ENCODE data around the gene SFXN5. TPM values are rescaled to one million over a fixed set of nuclear protein-coding genes. Genes with fewer than 3 reads are reported as not detected.

SFXN5 gene
- total RNA-seq, 1 donor from 2014 or later, result 12.2 TPM

DNA sequence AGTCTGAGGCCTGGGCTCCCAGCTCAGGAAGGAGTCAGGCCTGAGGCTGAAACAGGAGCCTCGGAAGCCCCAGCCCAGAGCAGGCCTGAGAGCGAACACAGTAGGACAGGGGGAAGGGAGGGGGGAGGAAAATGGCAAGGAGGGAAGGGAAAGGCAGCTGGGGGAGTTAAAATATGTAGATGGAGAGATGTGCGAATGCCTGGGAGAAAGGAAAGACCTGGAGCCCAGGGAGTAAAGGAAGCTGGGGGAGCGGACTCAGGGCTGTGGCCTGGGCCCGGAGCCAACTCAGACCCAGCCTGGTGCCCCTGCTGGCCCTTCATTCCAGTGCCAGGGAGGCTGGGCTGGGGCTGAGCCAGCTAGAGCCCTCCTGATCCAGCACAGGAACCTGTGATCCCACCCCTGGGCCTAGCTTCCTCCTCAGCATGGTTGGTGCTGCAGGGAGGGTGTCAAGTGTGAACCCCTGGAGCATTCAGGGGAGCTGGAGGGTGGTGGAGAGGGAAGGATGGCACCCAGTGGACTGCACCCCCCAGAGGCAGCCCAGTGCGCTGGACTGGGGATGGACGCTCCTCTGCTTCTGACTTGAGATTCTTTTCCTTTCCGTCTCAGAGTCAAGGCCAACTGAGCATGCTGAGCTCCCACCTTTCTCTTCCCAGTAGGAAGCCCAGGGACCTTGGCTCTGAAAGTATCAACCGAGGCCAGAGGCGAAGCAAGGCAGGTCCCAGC, 107.9 kb downstream of the SFXN5 start:
- no peak for DNase-seq (ENCODE audit: low spot score in 2 of 2)
- no peak for FAIRE-seq

DNA sequence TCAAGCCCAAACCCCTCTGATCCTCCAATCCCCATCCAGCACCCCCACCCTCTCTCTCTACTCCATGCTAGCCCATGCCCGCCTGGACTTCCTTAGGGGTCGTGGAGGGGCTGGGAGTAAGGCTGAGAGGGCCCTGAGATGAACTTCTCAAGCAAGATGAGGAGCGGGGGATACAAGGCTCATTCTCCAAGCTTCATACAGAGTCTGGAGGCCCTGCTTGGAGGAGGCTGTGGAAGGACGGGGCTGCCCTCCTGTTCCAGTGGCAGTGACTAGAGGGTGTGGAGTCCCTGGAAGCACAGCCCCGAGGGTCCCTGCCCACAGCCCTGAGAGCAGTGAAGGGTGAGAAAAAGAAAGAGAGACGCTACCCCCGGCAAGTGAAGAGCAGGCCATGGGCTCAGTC, 108.6 kb downstream of the SFXN5 start:
- DNase-seq (ENCODE audit: low spot score in 2 of 2) (no peak), FAIRE-seq (no peak)

DNA sequence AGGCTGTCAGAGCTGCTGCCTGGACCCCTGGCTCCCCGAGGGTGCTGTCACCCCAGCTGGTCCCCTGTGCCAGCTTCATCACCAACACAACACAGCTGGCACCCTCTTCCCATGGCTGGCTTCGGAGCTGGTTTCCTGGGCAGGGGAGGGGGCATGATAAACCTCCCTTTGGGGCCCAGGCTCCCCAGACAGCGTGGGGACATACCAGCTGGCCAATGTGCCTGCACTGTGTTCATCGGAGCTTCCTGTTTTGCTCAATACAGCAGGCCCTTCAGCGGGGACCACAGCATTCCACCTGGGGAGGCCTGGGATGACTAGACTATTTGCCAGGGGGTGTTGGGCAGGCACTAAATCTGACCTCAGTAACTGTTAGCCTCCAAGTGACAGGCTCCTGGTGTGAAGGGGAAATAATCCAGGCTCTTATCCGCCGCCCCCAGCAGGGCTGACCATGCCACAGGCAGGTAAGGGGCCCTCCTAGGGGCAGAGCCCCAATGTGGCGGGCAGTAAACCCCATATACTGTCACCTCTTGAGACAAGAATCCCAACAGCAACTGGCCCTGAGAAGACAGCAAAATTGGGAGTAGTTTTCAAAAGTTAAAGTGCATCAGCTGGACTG, 109.6 kb downstream of the SFXN5 start:
- no peak for FAIRE-seq

DNA sequence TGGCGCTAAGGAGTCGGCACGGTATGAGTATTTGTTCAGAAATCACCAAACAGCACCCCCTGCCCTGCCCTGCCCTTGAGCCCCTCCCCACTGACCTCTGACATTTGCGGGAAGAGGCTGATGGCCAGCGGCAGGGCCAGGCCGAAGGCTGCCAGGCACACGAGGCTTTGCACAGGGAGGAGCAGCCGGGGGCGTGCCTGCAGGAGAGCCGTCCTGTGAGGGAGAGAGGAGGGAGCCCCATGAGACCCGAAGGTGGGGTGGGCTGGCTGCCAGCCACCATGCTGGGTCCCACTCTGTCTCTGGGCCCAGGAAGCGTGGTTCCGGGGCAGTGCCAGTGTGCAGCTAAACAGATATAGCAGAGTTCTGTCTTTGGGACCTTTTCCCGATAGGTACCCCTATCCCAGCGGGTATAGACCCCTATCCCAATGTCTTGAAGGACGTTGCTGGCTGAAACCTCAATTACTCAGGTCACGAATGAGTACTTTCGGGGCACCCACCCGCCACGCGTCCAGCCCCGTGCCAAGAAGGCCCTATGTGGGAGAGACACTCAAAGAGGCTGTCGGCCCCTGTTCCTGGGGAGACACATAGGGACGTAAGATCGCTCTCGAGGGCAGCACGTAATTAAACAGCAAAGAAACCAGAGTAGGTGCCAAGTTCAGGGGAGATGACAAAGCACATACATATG, 110.3 kb downstream of the SFXN5 start:
- DNase-seq (ENCODE audit: low spot score in 2 of 2) (no peak), FAIRE-seq (no peak)

More for the DNA sequence above, 109.6 kb downstream of the SFXN5 start:
- no peak for DNase-seq (ENCODE audit: low spot score in 2 of 2)

DNA sequence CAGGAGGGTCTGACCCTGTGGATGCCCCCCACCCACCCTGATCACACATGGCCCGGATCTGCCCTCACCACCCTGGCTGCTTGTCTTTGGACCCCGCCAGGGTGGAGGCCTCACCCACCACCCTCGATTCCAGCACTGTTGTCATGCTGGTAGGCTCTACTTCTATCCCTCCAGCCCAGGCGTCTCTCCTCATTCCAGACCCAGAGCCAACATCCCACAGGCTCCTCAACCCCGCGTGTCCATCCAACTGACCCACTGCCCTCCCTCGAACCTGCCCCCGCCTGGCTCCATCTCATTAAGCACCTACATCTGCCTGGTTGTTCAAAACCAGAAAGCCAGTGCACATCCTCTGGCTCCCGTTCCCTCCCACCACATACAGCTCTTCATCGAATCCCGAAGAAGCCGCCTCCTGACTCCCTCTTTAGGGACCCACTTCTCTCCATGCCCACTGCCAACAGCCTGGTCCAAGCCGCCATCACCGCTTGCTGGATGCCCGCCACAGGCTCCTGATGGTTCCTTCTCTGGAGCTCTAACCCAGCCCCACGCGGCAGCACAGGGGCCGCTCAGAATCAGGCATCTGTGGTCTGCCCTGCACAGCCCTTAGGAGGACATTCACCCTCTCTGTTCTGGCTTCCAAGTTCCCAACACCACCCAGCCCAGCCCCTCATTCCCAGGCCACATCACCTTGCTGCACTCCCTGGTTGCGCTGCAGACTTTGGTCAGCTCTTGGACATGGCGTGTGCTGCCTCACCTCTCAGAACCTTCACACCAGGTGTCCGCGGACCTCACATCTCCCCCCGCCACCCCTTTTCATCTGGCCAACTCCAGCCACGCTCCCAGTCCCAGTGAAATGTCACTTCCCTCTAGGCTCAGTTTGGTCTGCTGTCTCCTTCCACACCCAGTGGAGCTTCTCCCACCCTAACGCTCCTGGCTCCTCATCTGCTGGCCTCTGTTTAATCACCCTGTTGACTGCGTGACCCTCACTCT, 111.2 kb downstream of the SFXN5 start:
- FAIRE-seq, result no peak
- DNase-seq (ENCODE audit: low spot score in 2 of 2), result no peak

DNA sequence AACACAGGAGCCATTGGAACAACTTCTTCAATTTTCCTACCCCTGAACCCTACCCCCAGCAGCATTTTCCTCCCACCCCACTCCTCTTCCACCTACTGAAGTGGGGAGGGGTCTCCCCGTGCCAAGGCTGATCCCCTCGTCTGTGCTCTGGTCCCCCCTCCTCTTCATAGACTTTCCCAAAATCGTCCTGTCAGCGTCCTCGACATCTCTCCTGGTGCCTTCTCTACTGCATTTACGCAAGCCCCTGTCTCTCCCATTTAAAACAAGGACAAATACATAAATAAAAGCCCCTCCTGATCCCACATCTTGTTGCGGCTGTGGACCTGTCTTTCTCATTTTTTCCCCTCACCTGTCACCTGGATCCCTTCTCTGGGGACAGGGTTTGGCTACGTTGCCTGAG, 112.0 kb downstream of the SFXN5 start:
- FAIRE-seq, result no peak
- no peak for DNase-seq (ENCODE audit: low spot score in 2 of 2)

DNA sequence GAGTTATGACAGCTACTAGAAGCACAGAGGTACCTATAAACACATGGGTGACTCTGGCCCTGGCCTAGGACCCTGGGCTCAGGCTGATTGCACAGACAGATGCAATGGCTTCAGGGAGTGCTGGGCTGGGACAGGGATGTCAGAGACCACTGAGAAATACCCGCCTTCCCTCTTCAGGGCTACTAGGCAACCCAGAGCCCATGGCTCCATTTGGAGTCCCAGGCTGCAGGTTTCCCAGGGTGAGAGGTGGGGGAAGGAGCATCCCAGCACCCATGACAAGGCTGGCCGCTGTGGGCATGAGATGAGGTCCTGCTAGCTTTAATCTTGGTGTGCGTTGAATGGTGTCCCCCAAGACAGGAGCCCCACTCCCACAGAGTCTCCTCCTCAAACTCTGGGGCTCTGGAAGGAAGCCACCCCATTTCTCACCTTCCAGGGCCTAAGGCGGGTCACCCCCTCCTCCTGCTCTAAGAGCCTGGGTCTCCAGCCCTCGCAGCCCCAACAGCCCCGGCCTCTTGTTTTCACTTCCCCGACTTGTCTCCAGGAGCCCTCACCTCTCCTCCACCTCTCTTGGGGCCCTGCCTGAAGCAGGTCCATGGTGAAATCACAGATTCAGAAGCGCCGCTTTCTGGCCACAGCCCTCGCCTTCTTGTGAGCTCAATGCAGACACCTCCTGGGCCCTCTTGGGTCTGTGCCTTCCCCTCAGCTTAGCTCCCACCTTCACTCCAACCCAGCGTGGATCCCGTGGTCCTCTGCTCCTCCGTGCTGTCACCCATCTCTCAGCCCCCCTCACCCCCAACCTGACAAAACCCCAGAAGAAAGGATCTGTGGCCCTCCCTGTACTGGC, 112.7 kb downstream of the SFXN5 start:
- DNase-seq (ENCODE audit: low spot score in 2 of 2) (no peak), FAIRE-seq (no peak)

DNA sequence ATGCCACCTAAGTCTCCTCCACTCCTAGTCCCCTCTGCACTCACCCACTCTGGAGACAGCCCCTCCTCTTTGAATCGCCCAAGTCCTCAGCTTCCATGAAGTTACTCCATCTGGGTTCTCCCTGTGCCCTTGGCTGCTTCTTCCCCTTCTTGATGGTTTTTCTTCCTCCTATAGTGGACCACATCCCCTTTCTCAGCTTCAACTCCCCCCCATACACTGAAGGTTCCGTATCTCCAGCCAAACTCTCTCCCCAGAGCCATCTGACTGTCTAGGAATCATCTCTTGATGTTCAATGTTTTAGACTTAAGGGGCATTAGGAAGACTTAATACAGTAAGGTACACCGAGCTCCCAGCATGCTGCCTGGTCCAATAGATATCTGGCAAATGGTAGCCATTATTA, 114.6 kb downstream of the SFXN5 start:
- FAIRE-seq, result no peak
- peak in 1 of 2 donors; percentile 39 for DNase-seq (ENCODE audit: low spot score in 2 of 2)

DNA sequence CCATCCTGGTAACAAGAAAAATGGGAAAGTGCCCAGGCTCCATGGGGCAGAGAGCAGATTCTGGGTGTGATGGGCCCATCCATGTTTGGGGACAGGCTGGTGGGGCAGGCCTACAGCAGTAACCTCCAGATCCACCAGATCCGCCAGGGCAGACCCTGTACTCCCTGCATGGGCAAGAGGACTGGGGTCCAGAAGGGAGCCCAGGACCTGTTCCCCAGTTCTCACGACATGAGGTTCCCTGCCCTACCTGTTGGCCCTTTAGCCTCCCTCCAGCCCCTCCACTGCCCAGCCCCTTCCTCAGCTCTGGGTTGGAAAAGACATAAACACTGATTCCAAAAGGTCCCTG, 115.5 kb downstream of the SFXN5 start:
- FAIRE-seq (no peak), DNase-seq (ENCODE audit: low spot score in 2 of 2) (no peak)

DNA sequence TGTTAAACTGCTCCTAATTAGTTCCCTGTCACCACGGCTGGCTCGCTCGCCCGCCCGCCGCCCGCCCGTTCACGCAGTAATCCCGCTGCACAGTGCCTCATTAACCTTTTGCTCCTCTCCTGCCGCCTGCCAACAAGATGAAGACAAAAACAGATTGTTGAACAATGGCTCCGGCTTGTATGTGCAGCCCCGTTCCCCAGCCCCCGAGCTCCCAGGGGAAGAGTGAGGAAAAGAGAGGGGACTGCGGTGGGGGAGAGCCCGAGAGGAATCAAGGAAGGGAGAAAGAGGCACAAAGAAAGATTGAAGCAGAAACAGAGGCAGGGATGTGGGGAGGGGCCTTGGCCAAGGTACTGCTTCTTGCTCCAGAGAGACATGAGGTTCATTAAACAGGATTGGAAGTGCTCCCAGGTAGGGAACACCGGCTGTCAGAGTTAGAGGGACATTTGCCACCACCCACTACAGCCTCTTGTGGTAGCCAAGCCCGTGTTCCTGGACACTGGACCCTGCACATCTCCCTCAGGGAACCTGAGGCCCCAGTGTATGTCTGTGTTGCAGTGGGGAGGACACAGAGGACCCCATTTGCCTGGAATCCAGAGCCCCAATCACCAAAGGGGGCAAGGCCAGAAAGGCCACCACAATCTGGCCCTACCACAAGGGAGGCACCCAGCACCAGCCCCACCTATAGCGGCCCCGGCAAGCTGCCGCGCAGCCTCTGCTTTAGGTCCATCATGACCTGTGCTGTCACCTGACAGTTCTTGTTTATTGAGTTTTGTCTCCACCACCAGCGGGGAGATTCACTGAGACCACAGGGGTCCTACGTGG, 116.1 kb downstream of the SFXN5 start:
- DNase-seq (ENCODE audit: low spot score in 2 of 2), result no peak
- FAIRE-seq, result no peak

DNA sequence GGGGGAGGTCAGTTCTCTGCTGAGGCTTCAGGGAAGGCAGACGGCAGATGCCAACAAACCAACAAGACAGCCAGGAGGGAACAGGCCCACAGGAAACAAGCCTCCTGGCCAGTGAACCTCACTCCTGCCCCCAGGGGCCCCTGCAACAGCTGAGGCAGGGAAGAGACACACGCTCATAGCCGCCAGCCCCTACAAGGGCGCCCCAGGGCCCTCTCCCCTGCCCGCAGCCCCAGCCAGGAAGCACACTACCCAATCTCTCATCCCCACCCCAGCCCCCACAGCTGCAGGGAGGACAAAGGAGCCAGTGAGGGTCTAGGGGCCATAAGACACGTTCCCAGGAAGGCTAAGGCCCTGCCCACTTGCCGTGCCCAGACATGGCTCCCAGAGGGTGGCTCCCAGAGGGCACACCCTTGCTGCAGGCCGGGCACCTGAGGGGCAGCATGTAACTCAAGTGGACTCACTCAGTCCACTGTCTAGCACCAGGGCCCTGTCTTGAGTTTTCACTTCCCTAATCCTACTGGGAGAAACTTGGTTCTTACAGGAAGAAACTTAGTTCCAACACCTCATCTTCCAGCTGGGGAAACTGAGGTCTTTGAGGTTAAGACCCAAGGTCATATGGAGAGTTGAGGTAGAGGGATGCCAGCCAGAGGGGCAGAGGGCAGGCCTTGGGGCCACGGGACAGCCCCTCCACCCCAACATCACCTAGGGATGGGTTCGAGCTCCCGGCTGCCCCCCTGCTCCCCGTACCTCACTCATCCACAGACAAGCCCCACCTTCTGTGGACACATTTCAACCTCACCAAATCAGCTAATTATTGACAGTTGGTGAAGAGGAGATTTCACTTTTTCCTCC, 116.9 kb downstream of the SFXN5 start:
- no peak for DNase-seq (ENCODE audit: low spot score in 2 of 2)
- FAIRE-seq, result no peak

DNA sequence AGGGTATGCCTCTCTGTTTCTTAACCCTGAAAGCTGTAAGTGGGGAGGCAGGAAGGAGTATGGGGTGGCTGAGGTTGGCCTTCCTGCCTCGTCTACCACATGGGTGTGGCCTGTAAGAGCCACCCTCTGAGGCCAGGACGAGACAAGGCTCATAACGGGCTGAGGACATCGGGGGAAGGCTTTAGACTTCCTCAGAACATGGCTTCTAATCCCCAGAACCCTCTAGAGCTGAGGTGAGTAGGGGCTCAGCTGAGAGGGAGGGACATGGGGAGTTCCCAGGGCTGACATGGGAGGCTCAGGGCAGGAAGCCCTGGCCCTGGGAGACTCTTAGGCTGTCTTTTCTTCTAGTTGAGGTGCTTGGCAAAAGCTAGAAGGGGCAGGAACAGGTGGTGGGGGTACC, 117.5 kb downstream of the SFXN5 start:
- FAIRE-seq, result no peak
- no peak for DNase-seq (ENCODE audit: low spot score in 2 of 2)

DNA sequence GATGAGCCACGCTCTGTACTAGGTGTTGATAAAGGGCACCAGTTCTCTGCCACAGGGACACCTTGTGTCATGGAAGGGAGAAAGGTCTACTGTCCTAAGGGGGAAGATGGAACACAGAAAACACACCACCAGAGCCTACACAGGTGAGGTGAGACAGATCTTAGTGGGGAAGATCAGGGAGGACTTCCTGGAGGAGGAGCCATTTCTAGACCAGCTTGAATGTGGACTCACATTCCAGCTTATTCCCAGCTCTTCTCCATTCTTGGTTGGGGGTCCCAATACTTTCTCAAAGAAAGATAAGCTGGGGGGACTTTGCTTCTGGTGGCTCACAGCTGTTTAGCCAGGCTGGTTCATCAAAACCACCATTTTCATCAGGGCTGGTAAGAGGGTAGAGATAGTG, 118.0 kb downstream of the SFXN5 start:
- no peak for FAIRE-seq
- DNase-seq (ENCODE audit: low spot score in 2 of 2), result no peak

DNA sequence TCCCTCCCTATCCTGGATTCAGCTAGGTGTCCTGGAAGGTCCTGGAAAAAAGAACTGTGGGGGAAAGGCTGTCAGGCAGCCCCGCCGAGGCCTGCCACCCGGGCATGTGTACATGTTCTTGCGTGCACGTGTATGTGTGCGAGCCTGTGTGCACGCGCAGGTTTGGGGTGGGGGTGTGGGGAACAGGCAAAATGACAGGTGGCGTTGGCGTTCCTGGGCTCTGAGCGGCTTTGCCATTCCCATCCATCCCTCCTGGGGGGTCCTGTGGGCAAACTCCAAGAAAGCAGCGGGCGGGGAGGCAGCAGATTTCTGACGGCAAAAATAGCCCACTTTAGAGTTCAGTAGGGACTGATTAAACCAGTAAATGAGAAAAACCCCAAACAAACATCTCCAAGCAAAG, 118.6 kb downstream of the SFXN5 start:
- no peak for DNase-seq (ENCODE audit: low spot score in 2 of 2)
- FAIRE-seq, result no peak

DNA sequence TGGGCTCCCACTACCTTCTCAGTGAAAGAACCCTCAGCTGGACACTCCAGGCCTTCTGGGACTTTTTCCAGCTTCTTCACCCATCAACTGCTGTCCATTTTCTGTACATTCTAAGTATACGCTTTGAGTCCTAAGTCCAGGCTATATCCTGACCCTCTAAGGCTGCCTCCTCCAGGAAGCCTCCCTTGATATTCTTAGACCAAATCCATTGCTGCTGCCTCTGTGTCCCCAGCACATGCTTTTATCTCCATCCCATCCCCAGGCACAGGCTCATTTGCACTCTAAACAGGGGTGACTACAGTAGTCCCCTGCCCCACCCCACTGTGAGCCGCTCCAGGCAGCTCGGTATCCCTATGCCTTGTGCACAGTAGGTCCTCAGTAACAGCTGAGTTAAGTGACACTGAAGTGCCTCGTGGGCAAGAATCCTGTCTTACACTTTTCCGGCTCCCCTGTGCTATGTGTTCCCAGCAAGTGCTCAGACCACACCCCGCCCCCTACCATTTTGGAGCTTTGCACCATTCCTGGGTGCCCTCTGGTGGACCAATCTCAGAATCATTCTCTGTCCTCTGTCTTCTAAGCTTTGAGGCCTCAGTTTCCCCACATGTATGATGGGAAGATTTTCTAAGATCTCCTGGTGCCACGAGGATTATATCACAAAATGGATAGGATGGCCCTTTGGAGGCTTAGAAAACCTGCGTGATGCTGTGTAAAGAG, 119.2 kb downstream of the SFXN5 start:
- FAIRE-seq, result no peak

DNA sequence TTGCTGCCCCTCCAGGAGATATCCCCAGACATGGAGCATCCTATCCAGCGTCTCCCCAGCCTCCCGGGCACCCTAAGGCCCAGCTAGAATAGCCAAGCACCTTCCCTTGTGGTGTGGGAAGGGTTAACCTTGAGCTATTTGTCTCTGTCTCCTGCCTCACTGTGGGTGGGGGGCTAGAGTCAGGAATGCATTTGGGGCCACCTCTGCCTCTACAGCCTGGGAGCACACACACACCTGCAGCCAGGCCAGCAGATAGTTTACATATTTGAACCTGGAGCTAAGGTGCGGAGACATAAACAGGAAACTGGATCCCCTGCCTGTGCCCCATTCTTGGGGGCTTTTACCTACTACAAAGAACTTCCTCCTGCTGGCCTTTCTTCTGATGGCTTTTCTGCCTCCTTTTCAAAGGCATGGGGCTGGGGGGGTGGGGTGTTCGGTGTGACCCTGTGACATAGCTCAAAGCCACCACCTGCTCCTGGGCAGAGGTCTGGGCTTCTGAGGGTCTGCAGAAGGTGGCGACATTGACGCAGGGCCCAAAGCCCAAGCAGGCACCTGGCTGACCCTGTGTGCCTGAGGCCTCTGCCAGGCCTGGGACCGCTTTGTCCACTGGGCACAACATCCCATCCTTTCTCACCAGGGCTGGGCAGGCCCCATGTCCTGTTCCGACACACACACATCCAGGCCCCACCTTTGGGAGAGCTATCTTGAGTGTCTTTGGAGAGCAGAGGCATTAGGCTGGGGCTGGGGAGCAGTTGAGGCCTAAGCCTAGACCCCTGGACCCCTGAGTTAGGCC, 120.0 kb downstream of the SFXN5 start:
- FAIRE-seq (no peak), DNase-seq (ENCODE audit: low spot score in 2 of 2) (no peak)

More for the DNA sequence above, 119.2 kb downstream of the SFXN5 start:
- no peak for DNase-seq (ENCODE audit: low spot score in 2 of 2)
